IPS DF 6.9 (cell line): ENCODE data around the gene ZNF688.
A peak's percentile ranks its signal among the peaks of the same experiment; 100 is the strongest.

ENCODE experiments used
- DNase-seq: peaks from one replicate; pipeline ENCODE4 v3.0.0-alpha.2; 2013; ENCODE audit warnings: low read depth, low spot score
- H3K27ac ChIP-seq: one replicate; pipeline ENCODE4 v1.5.1; 2013; ENCODE audit warnings: low read length, control low read depth
- H3K27me3 ChIP-seq: 2 replicates; pipeline ENCODE4 v1.6.1; 2013; ENCODE audit warnings: mild to moderate bottlenecking, low read length; ENCODE audit not compliant: control insufficient read depth, insufficient read depth
- H3K36me3 ChIP-seq: 2 replicates; pipeline ENCODE4 v1.6.1; 2013; ENCODE audit warnings: low read length; ENCODE audit not compliant: control insufficient read depth, insufficient read depth
- H3K4me1 ChIP-seq: 2 replicates; pipeline ENCODE4 v1.6.1; 2013; ENCODE audit warnings: low read length; ENCODE audit not compliant: control insufficient read depth, insufficient read depth
- H3K4me3 ChIP-seq: 2 replicates; pipeline ENCODE4 v1.5.1; 2013; ENCODE audit warnings: mild to moderate bottlenecking, low read length
- H3K9me3 ChIP-seq: 2 replicates; pipeline ENCODE4 v1.6.1; 2013; ENCODE audit warnings: low read length, inconsistent platforms; ENCODE audit not compliant: control insufficient read depth, insufficient read depth
- WGBS: extraction: QIAGEN DNeasy Blood & Tissue Kit; methylation state at CpG from one replicate; pipeline ENCODE4 v1.1.7; 2013; ENCODE audit warnings: mixed read lengths, missing lambda C conversion rate; ENCODE audit not compliant: insufficient read length, insufficient coverage; 5-methylcytosine and 5-hydroxymethylcytosine counted together

The ZNF688 gene

DNA sequence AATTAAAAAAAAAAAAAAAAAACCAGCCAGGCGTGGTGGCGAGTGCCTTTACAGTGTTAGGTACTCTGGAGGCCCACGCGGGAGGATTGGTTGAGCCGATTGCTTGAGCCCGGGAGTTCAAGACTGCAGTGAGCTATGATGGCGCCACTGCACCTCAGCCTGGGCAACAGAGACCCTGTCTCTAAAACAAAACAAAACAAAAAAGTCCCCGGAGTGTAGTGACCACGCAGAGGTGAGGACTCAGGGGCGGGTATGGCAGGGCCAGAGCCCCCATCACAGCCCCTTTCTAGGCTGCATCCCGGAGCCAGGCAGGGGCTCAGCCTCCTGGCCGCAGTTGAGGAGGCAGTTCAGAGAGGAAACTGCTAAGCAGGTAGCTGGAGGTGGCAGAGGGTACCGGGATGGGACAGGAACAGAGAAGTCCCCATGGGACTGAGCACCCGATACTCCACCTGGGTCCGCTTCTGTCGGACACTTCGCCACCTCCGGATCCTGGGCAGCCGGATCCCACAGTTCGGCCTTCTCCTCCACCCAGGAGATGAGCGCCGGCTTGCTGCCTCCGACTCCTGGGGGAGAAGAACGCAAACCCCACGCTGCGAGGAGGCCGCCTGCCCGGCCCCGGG is 37.7 kb downstream of the ZNF688 start:
- Histone ChIP-seq H3K9me3 (no peaks in the 10 kb centered on the region), H3K4me1 (peaks cover 2% of the 10 kb centered on the region; the same call in 1 of the 2 replicates), H3K36me3 (peaks cover 6% of the 10 kb centered on the region; the same call in 1 of the 2 replicates), H3K27me3 (no peaks in the 10 kb centered on the region), H3K4me3 (peak overlapping the region; percentile 58; the same call in 1 of the 2 replicates), H3K27ac (no peak overlapping the region)
- WGBS: no CpG with 5 or more reads among the region's 29 CpGs
- DNase-seq: no peak

DNA sequence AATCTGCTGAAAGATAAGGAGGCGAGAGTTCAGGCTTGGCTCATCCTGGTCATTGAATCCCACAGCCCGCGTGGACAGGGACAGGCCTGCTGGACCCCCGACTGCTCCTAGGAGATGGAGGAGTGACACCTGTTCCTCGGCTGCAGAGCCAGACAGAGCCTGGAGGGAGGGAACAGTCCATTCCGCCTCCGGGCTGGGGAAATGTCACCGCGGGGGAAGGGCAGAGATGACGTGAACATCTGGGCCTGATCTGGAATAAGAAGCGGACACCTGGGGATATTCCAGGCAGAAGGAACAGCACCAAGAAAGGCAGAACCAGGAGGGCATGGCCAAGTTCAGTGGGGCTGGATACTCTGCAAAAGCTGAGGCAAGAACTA is 38.4 kb downstream of the ZNF688 start:
- no peak for DNase-seq
- Histone ChIP-seq H3K4me3 (no peak overlapping the region), H3K36me3 (peaks cover 6% of the 10 kb centered on the region; the same call in 1 of the 2 replicates), H3K4me1 (peaks cover 2% of the 10 kb centered on the region; the same call in 1 of the 2 replicates), H3K27me3 (no peaks in the 10 kb centered on the region), H3K9me3 (no peaks in the 10 kb centered on the region), H3K27ac (no peak overlapping the region)
- no CpG with 5 or more reads among the region's 11 CpGs for WGBS

DNA sequence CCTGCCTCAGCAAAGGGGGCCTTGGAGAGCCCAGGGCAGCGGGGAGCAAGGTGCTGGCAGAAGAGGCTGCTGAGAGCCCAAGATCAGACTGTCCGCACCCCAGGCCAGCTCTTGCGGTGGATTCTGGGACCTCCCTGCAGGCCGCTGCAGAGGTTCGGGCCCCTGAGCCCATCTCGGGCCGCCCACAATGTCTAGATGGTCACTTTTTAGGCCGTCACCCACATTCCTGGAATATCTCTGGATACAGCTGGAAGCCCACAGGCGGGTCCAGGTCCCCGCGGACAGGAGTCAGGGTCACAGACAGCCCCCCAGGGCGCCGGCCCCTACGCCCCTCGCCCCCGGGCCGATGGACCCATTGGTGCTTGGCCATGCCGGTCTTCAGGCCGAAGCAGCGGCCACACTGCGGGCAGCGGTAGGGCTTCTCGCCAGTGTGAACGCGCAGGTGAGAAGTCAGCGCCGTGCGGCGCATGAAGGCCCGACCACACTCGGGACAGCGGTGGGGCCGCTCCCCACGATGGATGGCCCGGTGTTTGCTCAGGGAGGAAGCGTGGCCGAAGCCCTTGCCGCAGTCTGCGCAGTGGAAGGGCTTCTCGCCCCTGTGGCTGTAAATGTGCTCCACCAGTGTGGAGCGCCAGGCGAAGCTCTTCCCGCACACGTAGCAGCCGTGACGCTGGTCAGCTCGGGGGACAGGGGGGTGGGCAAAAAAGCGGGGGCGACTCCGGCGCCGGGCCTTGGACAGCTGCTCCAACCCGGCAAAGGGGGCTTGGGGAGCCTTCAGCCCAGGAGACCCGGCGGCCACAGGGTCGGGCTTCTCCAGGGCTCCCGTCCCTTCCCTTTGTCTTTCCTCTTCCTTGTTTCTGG is 39.0 kb downstream of the ZNF688 start:
- peaks cover 6% of the 10 kb centered on the region; the same call in 1 of the 2 replicates for H3K36me3 ChIP-seq
- peaks cover 2% of the 10 kb centered on the region; the same call in 1 of the 2 replicates for H3K4me1 ChIP-seq
- H3K4me3 ChIP-seq: no peak overlapping the region

DNA sequence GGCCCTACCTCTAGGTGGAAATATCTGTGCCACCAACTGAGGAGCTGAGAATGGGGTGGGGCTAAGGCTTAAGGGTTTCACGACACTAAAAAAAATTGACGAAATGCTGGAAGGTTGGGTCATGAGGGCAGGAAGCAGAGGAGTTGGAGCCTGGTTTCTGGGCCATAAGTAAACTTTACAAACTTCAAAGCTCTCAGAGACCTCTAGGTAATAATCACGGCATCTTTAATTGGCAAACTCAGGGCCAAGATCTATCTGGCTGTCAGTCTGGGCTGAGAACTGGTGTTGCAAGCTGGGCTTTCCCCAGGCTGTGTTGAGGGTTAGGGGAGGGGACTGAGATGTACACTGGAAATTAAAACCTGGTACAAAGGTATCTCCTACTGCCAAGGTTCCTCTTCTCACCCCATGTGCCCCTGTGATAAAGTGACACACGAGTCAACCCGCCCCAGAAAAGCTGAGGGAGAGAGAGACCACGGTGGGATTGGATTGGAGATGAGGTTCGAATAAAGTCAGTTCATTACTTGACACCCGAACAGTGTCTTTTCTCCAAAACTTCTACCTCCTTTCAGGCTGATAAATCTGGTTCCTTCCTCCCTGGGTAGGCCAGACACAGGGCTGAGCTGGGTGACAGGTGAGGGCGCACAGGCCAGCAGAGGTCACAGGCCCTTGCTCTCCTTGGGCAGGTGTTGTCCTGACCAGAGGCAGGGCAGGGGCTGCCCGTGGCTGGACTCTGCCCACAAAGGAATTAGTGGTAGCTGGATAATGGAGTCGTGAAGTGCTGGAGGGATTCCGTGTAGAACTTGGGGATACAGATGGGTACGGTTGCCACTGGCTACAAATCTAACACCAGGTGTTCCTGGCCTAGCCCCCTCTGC is 41.1 kb downstream of the ZNF688 start:
- no peak for DNase-seq
- WGBS: no CpG with 5 or more reads among the region's 13 CpGs
- peaks cover 2% of the 10 kb centered on the region; the same call in 1 of the 2 replicates for H3K4me1 ChIP-seq

More for the DNA sequence above, 39.0 kb downstream of the ZNF688 start:
- Histone ChIP-seq H3K9me3 (no peaks in the 10 kb centered on the region), H3K27ac (no peak overlapping the region), H3K27me3 (no peaks in the 10 kb centered on the region)
- no CpG with 5 or more reads among the region's 57 CpGs for WGBS
- no peak for DNase-seq

DNA sequence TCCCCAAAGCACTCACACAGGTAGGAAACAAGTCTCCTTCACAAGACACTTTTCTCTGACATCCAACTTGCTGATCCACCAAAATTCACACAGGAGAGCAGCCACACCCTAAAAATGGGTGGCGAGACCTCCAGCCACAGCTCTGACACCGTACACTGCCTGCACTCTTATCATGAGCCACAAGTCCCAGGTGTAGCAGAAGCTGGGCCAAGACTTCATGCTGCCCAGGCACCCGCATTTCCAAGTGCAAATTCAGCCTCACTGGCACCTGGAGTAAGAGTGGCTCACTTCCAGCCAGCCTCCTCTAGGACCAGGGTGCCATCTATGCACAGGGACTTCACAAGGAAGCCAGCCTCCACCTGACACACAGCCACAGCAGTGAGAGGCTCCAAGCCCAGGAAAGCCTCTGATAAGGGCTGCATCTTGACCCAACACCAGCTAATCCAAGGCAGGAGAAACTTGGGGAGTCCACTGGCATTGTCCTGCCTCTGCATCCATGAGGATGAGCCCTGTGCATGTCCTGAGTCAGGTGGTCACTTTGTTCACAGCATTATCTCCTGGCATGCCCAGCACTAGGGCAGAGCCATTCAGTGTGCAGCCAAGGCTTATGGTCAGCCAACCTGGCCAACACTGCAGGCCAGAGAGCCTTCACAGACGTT is 42.6 kb downstream of the ZNF688 start:
- no peak for DNase-seq
- H3K36me3 ChIP-seq: peaks cover 13% of the 10 kb centered on the region; the same call in 1 of the 2 replicates
- H3K4me3 ChIP-seq: no peak overlapping the region
- peaks cover 2% of the 10 kb centered on the region; the same call in 1 of the 2 replicates for H3K4me1 ChIP-seq
- WGBS: no CpG with 5 or more reads among the region's 4 CpGs
- no peaks in the 10 kb centered on the region for H3K9me3 ChIP-seq
- H3K27me3 ChIP-seq: no peaks in the 10 kb centered on the region
- H3K27ac ChIP-seq: no peak overlapping the region

More for the DNA sequence above, 41.1 kb downstream of the ZNF688 start:
- H3K4me3 ChIP-seq: no peak overlapping the region
- H3K27me3 ChIP-seq: no peaks in the 10 kb centered on the region
- H3K9me3 ChIP-seq: no peaks in the 10 kb centered on the region
- peaks cover 6% of the 10 kb centered on the region; the same call in 1 of the 2 replicates for H3K36me3 ChIP-seq
- no peak overlapping the region for H3K27ac ChIP-seq

DNA sequence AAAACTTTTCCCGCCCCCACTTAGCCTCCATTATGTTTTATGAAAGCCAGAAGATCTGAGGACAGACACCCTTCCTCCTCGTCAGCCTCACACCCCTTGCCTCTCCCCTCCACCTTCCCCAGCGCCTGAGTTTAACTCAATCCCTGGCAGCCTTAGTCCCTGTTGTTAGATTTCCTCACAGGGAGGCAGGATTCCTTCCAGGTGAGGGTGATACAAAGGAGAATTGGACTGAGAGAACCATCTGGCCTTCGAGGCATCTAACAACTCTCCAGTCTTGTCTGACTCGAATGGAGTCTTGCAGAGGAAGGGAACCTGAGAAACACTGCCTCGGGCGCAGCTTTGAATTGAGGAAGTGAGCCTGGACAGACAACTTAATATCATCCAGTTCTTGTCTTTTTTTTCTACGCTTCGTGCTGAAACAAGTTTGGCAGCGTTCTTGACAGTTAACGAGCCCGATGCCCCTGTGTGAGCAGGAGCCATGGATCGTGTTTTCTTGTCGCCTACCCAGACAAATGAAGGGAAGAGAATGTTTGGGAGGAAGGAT is 43.8 kb downstream of the ZNF688 start:
- Histone ChIP-seq H3K27ac (no peak overlapping the region), H3K4me3 (no peak overlapping the region; the same call in 1 of the 2 replicates), H3K9me3 (no peaks in the 10 kb centered on the region), H3K36me3 (peaks cover 13% of the 10 kb centered on the region; the same call in 1 of the 2 replicates), H3K27me3 (no peaks in the 10 kb centered on the region), H3K4me1 (no peaks in the 10 kb centered on the region)
- no CpG with 5 or more reads among the region's 14 CpGs for WGBS
- no peak for DNase-seq

DNA sequence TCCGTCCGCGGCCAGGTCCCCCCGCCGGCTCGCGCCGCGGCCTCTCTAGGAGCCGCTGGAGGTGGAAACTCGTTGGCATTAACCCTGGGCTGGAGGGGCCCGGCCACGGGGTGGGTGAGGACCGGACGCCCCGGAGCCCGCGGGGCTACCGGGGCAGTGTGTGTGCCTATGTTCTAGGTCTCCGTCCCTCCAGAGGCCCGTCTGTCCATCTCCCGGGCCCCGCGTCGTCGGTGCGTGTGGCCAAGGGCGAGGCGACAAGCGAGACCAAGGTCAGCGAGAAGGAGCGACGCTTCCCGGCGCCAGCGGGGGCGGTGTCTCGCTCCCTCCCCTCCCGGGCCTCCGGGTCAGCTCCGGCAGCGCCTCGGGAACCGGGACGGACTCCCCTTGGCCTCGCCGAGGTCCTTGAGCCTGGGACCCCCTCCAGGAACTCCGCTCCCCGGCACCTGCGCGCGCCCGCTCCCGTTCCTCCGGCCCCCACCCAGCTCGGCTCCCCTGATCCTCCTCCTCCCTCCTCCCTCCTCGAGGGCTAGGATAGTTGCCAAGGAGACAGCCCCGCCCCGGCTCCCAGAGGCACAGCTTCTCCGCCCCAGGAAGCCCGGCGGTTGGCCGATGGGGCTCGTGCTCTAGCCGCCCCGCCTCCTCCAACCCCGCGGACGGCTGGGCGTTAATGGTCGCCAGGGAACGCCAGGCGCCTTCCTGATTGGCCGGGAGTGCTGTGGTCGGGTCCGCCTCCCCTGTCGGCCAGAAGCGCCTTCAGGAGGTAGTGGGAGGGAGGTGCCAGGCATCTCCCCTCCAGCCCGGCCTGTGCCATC is 44.5 kb downstream of the ZNF688 start:
- Histone ChIP-seq H3K36me3 (peaks cover 7% of the 10 kb centered on the region; the same call in 1 of the 2 replicates), H3K9me3 (no peaks in the 10 kb centered on the region), H3K4me1 (no peaks in the 10 kb centered on the region), H3K27ac (no peak overlapping the region), H3K4me3 (peak overlapping the region; percentile 89; the same call in 1 of the 2 replicates), H3K27me3 (no peaks in the 10 kb centered on the region)
- no CpG with 5 or more reads among the region's 79 CpGs for WGBS
- DNase-seq: peak; percentile 91

DNA sequence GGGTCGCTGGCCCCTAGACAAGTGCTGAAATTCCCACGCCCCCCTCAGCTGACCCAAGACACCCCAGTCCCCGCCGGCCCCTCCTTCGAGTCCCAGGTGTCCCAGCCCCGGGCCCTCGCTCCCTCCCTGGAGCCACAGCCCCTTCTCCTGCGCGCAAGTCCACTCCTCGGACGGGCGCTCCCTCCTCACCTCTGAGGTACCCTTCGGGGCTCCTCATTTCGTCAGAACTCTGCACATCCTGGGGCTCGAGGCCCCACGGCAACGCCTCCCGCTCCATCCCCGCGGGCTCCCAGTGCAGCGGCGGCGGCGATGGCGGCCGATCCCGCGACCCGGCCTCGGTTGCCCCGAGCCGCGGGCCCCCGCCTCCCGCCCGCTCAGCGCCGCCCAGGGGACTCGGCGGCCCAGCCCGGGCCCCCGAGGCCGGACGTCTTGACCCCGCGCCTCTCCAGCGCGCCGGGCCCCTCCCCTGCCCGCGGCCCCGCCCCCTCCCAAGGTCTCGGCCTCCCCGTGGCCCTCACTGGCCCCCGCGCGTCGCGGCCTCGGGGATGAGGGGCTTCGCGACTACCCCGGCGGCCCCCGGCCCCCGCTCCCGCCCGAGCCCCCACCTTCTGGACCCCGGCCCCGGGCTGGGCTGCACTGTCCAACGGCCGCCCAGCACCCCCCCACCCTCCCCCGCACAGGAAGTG is 45.2 kb downstream of the ZNF688 start, which contains the start of gene ZNF768:
ZNF768 (minus strand) TSS at position 430 of the 686 bp plus-strand sequence; CDS start at position 277, 153 bp downstream.
- H3K36me3 ChIP-seq: peaks cover 7% of the 10 kb centered on the region; the same call in 1 of the 2 replicates
- H3K4me1 ChIP-seq: no peaks in the 10 kb centered on the region
- no peak for DNase-seq
- H3K9me3 ChIP-seq: no peaks in the 10 kb centered on the region
- no peak within 1 kb of the TSS for H3K27ac ChIP-seq
- WGBS: no CpG with 5 or more reads among the region's 73 CpGs
- H3K27me3 ChIP-seq: no peaks in the 10 kb centered on the region
- peak within 1 kb of the TSS; percentile 89 for H3K4me3 ChIP-seq
